OCI-LY3 (cell line): Measurements from ENCODE around the gene RASIP1.
"Not testable (repeated sequence)": the region's sequence is repeated elsewhere in the genome, so short reads cannot be mapped to it uniquely, and the experiment has no call there.

Experiments
- H2AFZ ChIP-seq: fragments of 200-600, 300-600 bp; shearing (Covaris generic); 2 replicates; pipeline ENCODE4 v1.6.0; 2014; ENCODE audit warnings: antibody characterized with exemption, low read depth, low read length
- H3K27ac ChIP-seq: fragments of 200-600, 300-600 bp; sonication (generic); 2 replicates; pipeline ENCODE4 v1.5.1; 2014; ENCODE audit warnings: mild to moderate bottlenecking, low read length, moderate library complexity, mixed read lengths
- H3K27me3 ChIP-seq: fragments of 200-600, 300-600 bp; sonication (generic); 2 replicates; pipeline ENCODE4 v1.6.1; 2014; ENCODE audit warnings: low read depth, low read length, mixed read lengths
- H3K36me3 ChIP-seq: fragments of 200-600, 300-600 bp; sonication (generic); replicated peaks from 2 replicates; pipeline ENCODE3; 2014; ENCODE audit warnings: low read depth, low read length, mixed read lengths
- H3K4me1 ChIP-seq: fragments of 300-600, 200-600 bp; sonication (generic); 2 replicates; pipeline ENCODE4 v1.6.1; 2014; ENCODE audit warnings: low read length, mixed read lengths
- H3K4me2 ChIP-seq: fragments of 200-600, 300-600 bp; sonication (generic); 2 replicates; pipeline ENCODE4 v1.6.1; 2014; ENCODE audit warnings: low read length, mixed read lengths
- H3K4me3 ChIP-seq: fragments of 300-600, 200-600 bp; sonication (generic); 2 replicates; pipeline ENCODE4 v1.5.1; 2014; ENCODE audit warnings: antibody characterized with exemption, mild to moderate bottlenecking, low read length, moderate library complexity
- H3K79me2 ChIP-seq: fragments of 300-600, 200-600 bp; shearing (Covaris generic); 2 replicates; pipeline ENCODE4 v1.6.1; 2014; ENCODE audit warnings: mild to moderate bottlenecking, low read length, mixed read lengths
- H3K9ac ChIP-seq: fragments of 300-600, 200-600 bp; shearing (Covaris generic); 2 replicates; pipeline ENCODE4 v1.6.0; 2014; ENCODE audit warnings: mild to moderate bottlenecking, low read length, moderate library complexity
- H3K9me3 ChIP-seq: fragments of 200-600, 300-600 bp; shearing (Covaris generic); 2 replicates; pipeline ENCODE4 v1.6.1; 2014; ENCODE audit warnings: low read length, mixed read lengths; ENCODE audit not compliant: insufficient read depth
- H4K20me1 ChIP-seq: fragments of 200-600, 300-600 bp; sonication (generic); 2 replicates; pipeline ENCODE4 v1.6.1; 2016; ENCODE audit warnings: low read length, mixed read lengths; ENCODE audit not compliant: insufficient read depth
- CTCF ChIP-seq: fragments of 200-600, 300-600 bp; sonication (generic); IDR thresholded peaks from 2 replicates; pipeline ENCODE4 v1.5.1; 2014; ENCODE audit warnings: antibody characterized with exemption, low read length, low read depth
- EZH2phosphoT487 ChIP-seq: fragments of 200-600 bp; shearing (Covaris generic); IDR thresholded peaks from 2 replicates; pipeline ENCODE4 v1.6.1; 2018; ENCODE audit warnings: antibody characterized with exemption, mixed run types, low read depth

RASIP1 gene

GRCh38 chr19:48770734-48771472 lies 30.5 kb upstream of the RASIP1 start:
- TF ChIP-seq EZH2phosphoT487 (no peak), CTCF (no peak)
- Histone ChIP-seq H3K4me2 (no peak overlapping the region), H3K79me2 (no peaks in the 10 kb centered on the region), H3K9ac (no peak overlapping the region), H3K4me1 (peaks cover 6% of the 10 kb centered on the region; the same call in 1 of the 2 replicates), H3K27ac (no peak overlapping the region), H3K4me3 (no peak overlapping the region), H2AFZ (no peak overlapping the region), H3K27me3 (peaks cover 21% of the 10 kb centered on the region), H3K36me3 (no peaks in the 10 kb centered on the region), H3K9me3 (no peaks in the 10 kb centered on the region), H4K20me1 (no peaks in the 10 kb centered on the region)

GRCh38 chr19:48770266-48770665 lies 29.9 kb upstream of the RASIP1 start:
- Histone ChIP-seq H3K36me3 (no peaks in the 10 kb centered on the region), H3K27me3 (peaks cover 21% of the 10 kb centered on the region), H3K79me2 (no peaks in the 10 kb centered on the region), H3K4me2 (no peak overlapping the region), H3K9me3 (no peaks in the 10 kb centered on the region), H2AFZ (no peak overlapping the region), H3K9ac (no peak overlapping the region), H3K4me3 (no peak overlapping the region), H4K20me1 (no peaks in the 10 kb centered on the region), H3K27ac (no peak overlapping the region), H3K4me1 (peaks cover 6% of the 10 kb centered on the region; the same call in 1 of the 2 replicates)
- TF ChIP-seq CTCF = no peak
- no peak for TF ChIP-seq EZH2phosphoT487

GRCh38 chr19:48768994-48769713 lies 28.7 kb upstream of the RASIP1 start:
- H3K4me3 ChIP-seq = no peak overlapping the region
- TF ChIP-seq EZH2phosphoT487 = no peak
- no peak for TF ChIP-seq CTCF
- H3K36me3 ChIP-seq = no peaks in the 10 kb centered on the region
- H4K20me1 ChIP-seq = no peaks in the 10 kb centered on the region
- no peak overlapping the region for H2AFZ ChIP-seq
- no peaks in the 10 kb centered on the region for H3K9me3 ChIP-seq
- no peaks in the 10 kb centered on the region for H3K79me2 ChIP-seq
- no peak overlapping the region for H3K27ac ChIP-seq
- no peak overlapping the region for H3K9ac ChIP-seq
- H3K27me3 ChIP-seq = peaks cover 21% of the 10 kb centered on the region
- no peak overlapping the region for H3K4me2 ChIP-seq
- peaks cover 6% of the 10 kb centered on the region; the same call in 1 of the 2 replicates for H3K4me1 ChIP-seq

- not testable (repeated sequence) for H3K9me3 ChIP-seq, H4K20me1 ChIP-seq, H3K4me1 ChIP-seq, H3K4me2 ChIP-seq, H3K9ac ChIP-seq, H3K79me2 ChIP-seq, H3K36me3 ChIP-seq, H2AFZ ChIP-seq, H3K27ac ChIP-seq, H3K4me3 ChIP-seq
- H3K27me3 ChIP-seq = peaks cover 21% of the 10 kb centered on the region
Measured at GRCh38 chr19:48768171-48768753, 27.9 kb upstream of the RASIP1 start.

- H3K79me2 ChIP-seq, H3K9me3 ChIP-seq, H4K20me1 ChIP-seq, H2AFZ ChIP-seq, H3K9ac ChIP-seq, H3K4me2 ChIP-seq, H3K4me3 ChIP-seq, H3K27ac ChIP-seq, H3K36me3 ChIP-seq, H3K4me1 ChIP-seq: not testable (repeated sequence)
- H3K27me3 ChIP-seq = peaks cover 19% of the 10 kb centered on the region
Measured at GRCh38 chr19:48765816-48766215, 25.4 kb upstream of the RASIP1 start.
